ENCODE data around the gene NECTIN1.

Gene NECTIN1

GRCh38 chr11:119765628-119766027 lies 36.6 kb upstream of the NECTIN1 start:
- Histone ChIP-seq H3K9me3 (ENCODE audit: control insufficient read depth, low read length) (no peaks in the 10 kb centered on the region), H3K4me1 (ENCODE audit: control insufficient read depth, insufficient read depth, low read length, poor library complexity, severe bottlenecking) (no peaks in the 10 kb centered on the region), H3K4me3 (ENCODE audit: extremely low read depth, insufficient read depth, low read length, poor library complexity, severe bottlenecking) (no peak overlapping the region), H3K36me3 (ENCODE audit: control insufficient read depth, insufficient read depth, low read length) (no peaks in the 10 kb centered on the region), H3K27ac (ENCODE audit: low read depth, low read length, severe bottlenecking) (no peak overlapping the region)
- 63 to 80% methylated on average over 2 of the region's 4 CpGs for WGBS, 2 experiments (ENCODE audit: insufficient coverage in 2 of 2)

- H3K4me1 ChIP-seq (ENCODE audit: control insufficient read depth, insufficient read depth, low read length, poor library complexity, severe bottlenecking) = peaks cover 10% of the 10 kb centered on the region
- WGBS, 2 experiments (ENCODE audit: insufficient coverage in 2 of 2) = 44 to 64% methylated on average over 2 to 3 of the region's 6 CpGs
These were observed 35.3 kb upstream of the NECTIN1 start for GRCh38 chr11:119764108-119764868.

GRCh38 chr11:119763071-119763728 lies 34.2 kb upstream of the NECTIN1 start:
- WGBS, 2 experiments (ENCODE audit: insufficient coverage in 2 of 2) = 87 to 96% methylated on average over 9 to 11 of the region's 11 CpGs

More at GRCh38 chr11:119764108-119764868, 35.3 kb upstream of the NECTIN1 start:
- Histone ChIP-seq H3K9me3 (ENCODE audit: control insufficient read depth, low read length) (no peaks in the 10 kb centered on the region), H3K36me3 (ENCODE audit: control insufficient read depth, insufficient read depth, low read length) (no peaks in the 10 kb centered on the region), H3K27ac (ENCODE audit: low read depth, low read length, severe bottlenecking) (no peak overlapping the region), H3K4me3 (ENCODE audit: extremely low read depth, insufficient read depth, low read length, poor library complexity, severe bottlenecking) (no peak overlapping the region)

GRCh38 chr11:119759747-119760412 lies 30.9 kb upstream of the NECTIN1 start:
- Histone ChIP-seq H3K4me3 (ENCODE audit: extremely low read depth, insufficient read depth, low read length, poor library complexity, severe bottlenecking) (no peak overlapping the region), H3K4me1 (ENCODE audit: control insufficient read depth, insufficient read depth, low read length, poor library complexity, severe bottlenecking) (peaks cover 19% of the 10 kb centered on the region), H3K27ac (ENCODE audit: low read depth, low read length, severe bottlenecking) (no peak overlapping the region), H3K9me3 (ENCODE audit: control insufficient read depth, low read length) (no peaks in the 10 kb centered on the region), H3K36me3 (ENCODE audit: control insufficient read depth, insufficient read depth, low read length) (no peaks in the 10 kb centered on the region)
- 89 to 90% methylated on average over 5 of the region's 5 CpGs for WGBS, 2 experiments (ENCODE audit: insufficient coverage in 2 of 2)

More at GRCh38 chr11:119763071-119763728, 34.2 kb upstream of the NECTIN1 start:
- Histone ChIP-seq H3K4me1 (ENCODE audit: control insufficient read depth, insufficient read depth, low read length, poor library complexity, severe bottlenecking) (peaks cover 19% of the 10 kb centered on the region), H3K36me3 (ENCODE audit: control insufficient read depth, insufficient read depth, low read length) (no peaks in the 10 kb centered on the region), H3K4me3 (ENCODE audit: extremely low read depth, insufficient read depth, low read length, poor library complexity, severe bottlenecking) (no peak overlapping the region), H3K9me3 (ENCODE audit: control insufficient read depth, low read length) (no peaks in the 10 kb centered on the region), H3K27ac (ENCODE audit: low read depth, low read length, severe bottlenecking) (no peak overlapping the region)

GRCh38 chr11:119759324-119759723 lies 30.3 kb upstream of the NECTIN1 start:
- 45% methylated on average over 2 of the region's 8 CpGs; no CpG with 5 or more reads in 1 of the 2 experiments for WGBS, 2 experiments (ENCODE audit: insufficient coverage in 2 of 2)

GRCh38 chr11:119758291-119758690 lies 29.3 kb upstream of the NECTIN1 start:
- WGBS, 2 experiments (ENCODE audit: insufficient coverage in 2 of 2) = 78 to 91% methylated on average over 1 of the region's 2 CpGs
- Histone ChIP-seq H3K4me3 (ENCODE audit: extremely low read depth, insufficient read depth, low read length, poor library complexity, severe bottlenecking) (no peak overlapping the region), H3K4me1 (ENCODE audit: control insufficient read depth, insufficient read depth, low read length, poor library complexity, severe bottlenecking) (peaks cover 19% of the 10 kb centered on the region), H3K27ac (ENCODE audit: low read depth, low read length, severe bottlenecking) (no peak overlapping the region), H3K9me3 (ENCODE audit: control insufficient read depth, low read length) (no peaks in the 10 kb centered on the region), H3K36me3 (ENCODE audit: control insufficient read depth, insufficient read depth, low read length) (no peaks in the 10 kb centered on the region)

More at GRCh38 chr11:119759324-119759723, 30.3 kb upstream of the NECTIN1 start:
- no peak overlapping the region for H3K4me3 ChIP-seq (ENCODE audit: extremely low read depth, insufficient read depth, low read length, poor library complexity, severe bottlenecking)
- no peaks in the 10 kb centered on the region for H3K9me3 ChIP-seq (ENCODE audit: control insufficient read depth, low read length)
- no peak overlapping the region for H3K27ac ChIP-seq (ENCODE audit: low read depth, low read length, severe bottlenecking)
- H3K4me1 ChIP-seq (ENCODE audit: control insufficient read depth, insufficient read depth, low read length, poor library complexity, severe bottlenecking) = peaks cover 19% of the 10 kb centered on the region
- no peaks in the 10 kb centered on the region for H3K36me3 ChIP-seq (ENCODE audit: control insufficient read depth, insufficient read depth, low read length)

GRCh38 chr11:119757378-119757777 lies 28.4 kb upstream of the NECTIN1 start:
- H3K4me1 ChIP-seq (ENCODE audit: control insufficient read depth, insufficient read depth, low read length, poor library complexity, severe bottlenecking) = peaks cover 24% of the 10 kb centered on the region
- no peaks in the 10 kb centered on the region for H3K36me3 ChIP-seq (ENCODE audit: control insufficient read depth, insufficient read depth, low read length)
- H3K9me3 ChIP-seq (ENCODE audit: control insufficient read depth, low read length) = no peaks in the 10 kb centered on the region
- no peak overlapping the region for H3K4me3 ChIP-seq (ENCODE audit: extremely low read depth, insufficient read depth, low read length, poor library complexity, severe bottlenecking)
- no peak overlapping the region for H3K27ac ChIP-seq (ENCODE audit: low read depth, low read length, severe bottlenecking)
- 94 to 97% methylated on average over 4 to 5 of the region's 5 CpGs for WGBS, 2 experiments (ENCODE audit: insufficient coverage in 2 of 2)

GRCh38 chr11:119756169-119756865 lies 27.3 kb upstream of the NECTIN1 start:
- H3K4me3 ChIP-seq (ENCODE audit: extremely low read depth, insufficient read depth, low read length, poor library complexity, severe bottlenecking) = no peak overlapping the region
- no peaks in the 10 kb centered on the region for H3K9me3 ChIP-seq (ENCODE audit: control insufficient read depth, low read length)
- no peak overlapping the region for H3K27ac ChIP-seq (ENCODE audit: low read depth, low read length, severe bottlenecking)
- 80 to 92% methylated on average over 2 to 4 of the region's 5 CpGs for WGBS, 2 experiments (ENCODE audit: insufficient coverage in 2 of 2)
- H3K4me1 ChIP-seq (ENCODE audit: control insufficient read depth, insufficient read depth, low read length, poor library complexity, severe bottlenecking) = peaks cover 24% of the 10 kb centered on the region
- H3K36me3 ChIP-seq (ENCODE audit: control insufficient read depth, insufficient read depth, low read length) = no peaks in the 10 kb centered on the region

GRCh38 chr11:119755356-119756071 lies 26.5 kb upstream of the NECTIN1 start:
- Histone ChIP-seq H3K4me3 (ENCODE audit: extremely low read depth, insufficient read depth, low read length, poor library complexity, severe bottlenecking) (no peak overlapping the region), H3K27ac (ENCODE audit: low read depth, low read length, severe bottlenecking) (no peak overlapping the region), H3K36me3 (ENCODE audit: control insufficient read depth, insufficient read depth, low read length) (no peaks in the 10 kb centered on the region), H3K9me3 (ENCODE audit: control insufficient read depth, low read length) (no peaks in the 10 kb centered on the region), H3K4me1 (ENCODE audit: control insufficient read depth, insufficient read depth, low read length, poor library complexity, severe bottlenecking) (peaks cover 24% of the 10 kb centered on the region)
- 81 to 85% methylated on average over 5 to 7 of the region's 9 CpGs for WGBS, 2 experiments (ENCODE audit: insufficient coverage in 2 of 2)
